HG03460 (cell line): ENCODE measurements around the gene ABT1.
"Not testable (repeated sequence)": the region's sequence is repeated elsewhere in the genome, so short reads cannot be mapped to it uniquely, and the experiment has no call there.

Experiments used
- ATAC-seq: cut with Tn5 transposase; IDR thresholded peaks from one replicate; pipeline ENCODE4 v1.9.1; 2021; ENCODE audit not compliant: unreplicated experiment

The ABT1 gene

DNA sequence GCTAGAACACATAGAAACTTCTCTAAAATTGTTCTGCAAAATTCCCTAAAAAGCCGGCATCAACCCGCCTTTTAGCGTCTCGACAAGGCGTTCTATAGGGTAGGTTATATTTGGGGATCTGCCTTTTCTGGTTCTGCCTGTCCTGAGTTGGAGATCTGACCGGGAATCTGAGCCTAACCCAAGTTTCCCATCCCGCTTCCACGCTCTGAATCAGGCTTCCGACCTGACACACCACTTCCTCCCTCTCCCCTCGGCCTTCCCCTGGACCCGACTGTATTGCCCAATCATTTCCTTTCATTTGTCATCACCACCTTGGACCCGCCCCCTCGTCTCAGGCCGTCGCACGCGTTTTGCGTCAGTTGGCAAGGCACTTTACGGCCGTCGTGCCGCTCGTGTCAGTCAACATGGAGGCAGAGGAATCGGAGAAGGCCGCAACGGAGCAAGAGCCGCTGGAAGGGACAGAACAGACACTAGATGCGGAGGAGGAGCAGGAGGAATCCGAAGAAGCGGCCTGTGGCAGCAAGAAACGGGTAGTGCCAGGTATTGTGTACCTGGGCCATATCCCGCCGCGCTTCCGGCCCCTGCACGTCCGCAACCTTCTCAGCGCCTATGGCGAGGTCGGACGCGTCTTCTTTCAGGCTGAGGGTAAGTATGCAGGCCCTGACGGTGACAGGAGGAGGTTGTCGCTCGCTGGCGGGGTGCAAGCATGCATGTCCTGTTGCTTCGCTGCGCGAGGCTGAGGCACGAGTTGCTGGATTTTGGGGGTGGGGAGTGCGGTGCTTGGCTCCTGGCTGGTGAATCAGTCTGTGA lies at the start of gene ABT1:
Gene ABT1 (plus strand): TSS at position 375 of the 810 bp plus-strand sequence. CDS start 30 bp downstream, at position 405.
- peak; percentile 71 for ATAC-seq

DNA sequence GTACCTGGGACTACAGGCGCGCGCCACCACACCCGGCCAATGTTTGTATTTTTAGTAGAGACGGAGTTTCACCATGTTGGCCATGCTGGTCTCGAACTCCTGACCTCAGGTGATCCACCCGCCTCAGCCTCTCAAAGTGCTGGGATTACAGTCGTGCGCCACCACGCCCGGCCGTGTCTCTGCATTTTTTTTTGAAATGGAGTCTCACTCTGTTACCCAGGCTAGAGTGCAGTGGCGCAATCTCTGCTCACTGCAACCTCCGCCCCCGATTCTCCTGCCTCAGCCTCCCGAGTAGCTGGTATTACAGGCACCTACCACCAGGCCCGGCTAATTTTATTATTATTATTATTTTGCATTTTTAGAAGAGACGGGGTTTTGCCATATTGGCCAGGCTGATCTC lies 49.4 kb upstream of the ABT1 start:
- not testable (repeated sequence) for ATAC-seq

DNA sequence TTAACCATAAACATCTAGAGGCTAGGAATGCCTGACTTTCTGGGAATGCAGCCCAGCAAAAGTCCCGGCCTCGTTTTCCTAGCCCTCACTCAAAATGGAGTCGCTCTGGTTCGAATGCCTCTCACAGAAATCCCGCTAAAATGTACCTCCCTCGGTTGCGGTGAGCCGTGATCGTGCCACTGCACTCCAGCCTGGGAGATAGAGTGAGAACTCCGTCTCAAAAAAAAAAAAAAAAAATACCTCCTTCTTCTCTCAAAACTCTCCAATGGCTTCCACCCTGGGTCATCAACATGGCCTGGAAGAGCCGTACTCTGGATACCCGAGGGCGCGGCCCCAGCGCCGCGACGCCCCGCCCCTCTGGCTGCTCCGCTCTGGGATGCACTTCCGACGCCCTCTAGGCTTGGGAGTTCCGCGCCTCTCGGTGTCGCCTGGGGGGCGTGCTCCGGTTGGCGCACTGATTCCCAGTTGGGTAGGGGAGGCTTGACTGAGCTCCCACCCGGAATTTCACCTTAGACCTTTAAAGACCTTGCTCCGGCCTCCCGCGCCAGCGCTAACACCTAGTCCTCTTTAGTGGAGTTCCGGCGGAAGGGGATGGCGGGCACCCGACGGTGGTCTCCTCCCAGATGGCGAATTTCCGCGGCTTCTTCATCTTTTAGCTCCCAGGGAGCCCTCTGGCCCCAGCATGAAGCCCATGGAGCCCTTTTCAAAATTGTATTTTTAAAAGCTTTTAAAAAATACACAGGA lies 46.3 kb upstream of the ABT1 start:
- no peak for ATAC-seq

DNA sequence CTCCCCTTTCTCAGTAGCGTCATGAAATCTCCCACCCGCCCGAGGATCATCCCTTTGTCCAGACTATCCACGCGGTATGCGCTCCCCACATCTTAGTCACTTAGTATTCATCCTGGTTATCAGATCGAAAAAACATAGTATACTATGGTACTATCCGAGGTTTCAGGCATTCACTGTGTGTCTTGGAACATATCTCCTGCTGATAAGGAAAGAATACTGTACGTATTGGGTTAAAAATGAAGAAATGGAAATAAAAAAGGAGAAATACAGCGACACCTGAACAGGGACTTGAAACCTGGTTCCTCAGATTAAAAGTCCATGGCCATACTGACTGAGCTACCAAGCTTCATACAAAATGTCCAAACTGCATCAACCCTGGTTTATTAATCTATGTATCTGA lies 44.5 kb upstream of the ABT1 start:
- ATAC-seq = no peak

DNA sequence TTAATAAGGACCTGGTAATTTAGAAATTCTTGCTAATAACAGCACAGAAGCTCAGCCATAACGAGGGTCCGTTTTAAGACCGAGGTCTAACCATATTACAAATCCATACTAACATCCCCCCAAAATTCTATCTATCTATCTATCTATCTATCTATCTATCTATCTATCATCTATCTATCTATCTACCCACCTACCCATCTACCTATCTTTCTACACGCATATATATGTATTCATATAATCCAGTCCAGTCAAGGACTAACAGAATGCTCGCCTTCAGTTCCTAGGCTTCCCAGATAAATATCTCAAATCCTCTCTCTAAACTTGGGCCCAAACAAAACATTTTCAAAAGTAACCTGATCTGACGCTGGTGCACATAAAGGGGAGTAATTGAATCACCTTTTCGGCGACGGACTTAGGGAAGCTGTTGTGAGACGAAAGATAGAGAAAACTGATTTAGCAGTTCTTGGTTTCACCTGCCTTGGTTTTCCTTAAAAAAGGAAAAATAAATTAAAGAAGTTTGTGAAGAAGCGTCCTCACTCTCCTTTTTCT lies 44.0 kb upstream of the ABT1 start:
- ATAC-seq = no peak

DNA sequence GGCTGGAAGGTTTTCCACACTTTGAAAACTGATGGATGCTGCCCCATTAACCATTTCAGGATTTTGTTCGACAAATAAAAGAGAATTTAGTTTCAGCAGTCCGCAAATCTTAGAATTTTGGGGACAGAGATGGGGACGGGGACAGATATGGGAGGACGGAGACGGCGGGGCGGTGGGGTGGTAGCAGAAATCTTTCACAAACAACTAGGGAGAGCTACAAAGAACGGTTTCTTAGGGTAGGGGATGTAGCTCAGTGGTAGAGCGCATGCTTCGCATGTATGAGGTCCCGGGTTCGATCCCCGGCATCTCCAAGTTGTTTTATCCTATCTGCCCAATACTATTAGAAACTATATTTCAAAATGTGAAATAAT lies 43.5 kb upstream of the ABT1 start:
- peak; percentile 39 for ATAC-seq

DNA sequence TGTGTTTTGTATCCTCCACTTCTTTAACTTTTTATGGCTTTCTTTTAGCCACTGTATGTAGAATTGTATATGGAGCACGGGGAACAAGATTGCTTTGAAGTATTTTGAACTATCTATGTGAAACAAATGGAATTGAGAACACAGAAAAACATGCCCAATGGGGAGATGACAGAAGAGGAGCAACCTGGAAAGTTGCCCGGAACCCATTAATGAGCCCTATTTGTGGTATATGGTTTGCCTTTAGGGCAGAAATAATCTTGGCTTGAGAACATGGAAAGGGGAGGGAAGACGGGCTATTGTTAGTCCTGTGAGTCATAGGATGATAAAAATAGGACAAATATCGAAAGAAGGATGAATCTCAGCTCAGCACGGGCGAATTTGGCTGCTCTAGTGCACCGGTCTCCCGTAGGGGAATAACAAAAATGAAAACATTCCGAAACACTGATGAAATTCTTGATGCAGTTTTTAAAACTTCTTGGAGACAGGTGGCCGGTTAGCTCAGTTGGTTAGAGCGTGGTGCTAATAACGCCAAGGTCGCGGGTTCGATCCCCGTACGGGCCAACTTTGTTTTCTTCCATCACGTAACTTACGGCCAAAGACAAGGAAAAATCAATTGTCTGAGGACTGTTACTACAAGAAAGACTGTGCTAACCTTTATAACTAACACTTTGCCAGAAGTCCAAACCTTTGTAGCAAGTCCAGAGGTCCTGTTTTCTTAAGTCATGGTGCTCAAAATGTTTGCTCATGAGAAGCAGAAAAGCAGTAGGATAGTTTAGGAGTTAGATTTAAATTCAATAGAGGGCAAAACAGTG lies 42.9 kb upstream of the ABT1 start:
- ATAC-seq = peak; percentile 37

DNA sequence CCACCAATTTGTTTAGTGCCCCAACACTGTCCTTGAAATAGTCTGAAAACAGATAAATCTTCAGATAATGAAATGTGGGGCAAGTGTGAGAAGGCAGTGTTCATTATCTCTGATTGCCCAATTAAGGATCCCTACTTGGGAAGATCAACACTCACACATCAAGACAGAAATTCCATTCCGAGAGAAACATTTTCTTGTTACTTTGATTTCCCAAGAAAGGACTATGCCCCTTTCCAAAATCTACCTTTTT lies 42.4 kb upstream of the ABT1 start:
- ATAC-seq = no peak

DNA sequence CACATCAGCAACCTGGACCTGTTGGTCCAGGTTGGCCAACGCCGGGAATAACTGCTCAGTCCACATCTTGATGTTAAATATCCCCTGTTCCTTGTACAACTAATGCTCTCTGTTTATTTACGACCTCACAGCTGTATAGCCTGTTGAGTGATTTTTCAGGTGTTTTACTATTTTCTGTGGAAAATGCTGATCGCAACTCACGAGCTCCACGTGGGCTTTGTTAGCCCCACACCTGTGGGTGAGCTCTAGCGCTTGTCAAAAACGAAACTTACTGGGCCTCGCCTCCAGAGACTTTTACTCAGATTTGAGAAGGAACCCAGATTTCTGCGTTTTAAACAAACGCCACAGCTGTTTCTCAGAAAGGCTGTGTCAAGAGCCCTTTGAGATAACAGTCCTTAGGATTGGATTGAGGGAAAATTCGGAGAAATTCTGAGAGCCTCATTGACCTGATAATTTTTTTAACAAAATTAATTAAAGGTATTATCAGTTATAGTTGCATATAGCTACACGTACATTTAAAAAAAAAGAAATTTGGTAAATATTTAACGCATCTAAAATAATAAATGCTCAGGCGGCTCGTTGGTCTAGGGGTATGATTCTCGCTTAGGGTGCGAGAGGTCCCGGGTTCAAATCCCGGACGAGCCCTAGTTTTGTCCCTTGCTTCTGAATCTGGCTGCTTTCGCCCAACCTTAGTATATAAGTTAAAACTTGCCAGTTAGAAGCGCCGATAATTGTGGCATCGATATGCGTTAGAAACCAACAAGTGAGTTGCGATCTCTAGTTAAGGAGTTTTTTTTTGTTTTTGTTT lies 41.9 kb upstream of the ABT1 start:
- ATAC-seq = peak; percentile 36

DNA sequence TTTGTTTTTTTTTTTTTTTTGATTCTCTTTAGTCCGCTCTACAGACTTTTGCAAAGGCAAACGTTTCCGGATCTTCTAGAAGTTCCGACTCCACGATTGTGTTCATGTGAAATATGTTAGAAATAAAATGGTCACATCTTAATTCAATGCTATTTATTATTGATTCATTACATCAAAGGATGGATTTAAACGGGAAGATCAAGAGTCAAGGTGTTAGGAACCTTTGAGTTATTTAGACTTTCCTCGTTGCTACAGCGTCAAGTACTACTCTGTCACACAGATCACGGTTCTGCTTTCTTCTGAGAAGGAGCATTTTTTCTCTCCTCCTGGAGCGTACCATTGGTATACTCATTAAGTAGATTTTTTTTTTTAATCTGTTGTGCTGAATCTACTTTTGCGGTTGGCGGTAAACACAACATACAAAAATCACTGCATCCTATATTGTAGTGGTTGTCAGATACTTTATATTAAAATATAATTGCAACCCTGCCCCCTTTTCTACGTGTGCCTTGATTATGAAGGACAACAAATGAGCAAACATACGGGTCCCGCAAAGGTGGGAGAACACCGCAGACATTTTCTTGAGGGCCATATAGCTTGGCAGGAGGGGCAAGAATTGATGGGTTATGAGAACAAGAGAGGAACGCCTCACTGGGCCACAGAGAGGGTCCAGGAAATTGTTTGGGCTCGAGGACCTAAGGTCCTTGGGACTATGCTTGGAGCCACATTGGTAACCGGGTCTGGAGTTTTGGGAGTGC lies 41.1 kb upstream of the ABT1 start:
- ATAC-seq = no peak

DNA sequence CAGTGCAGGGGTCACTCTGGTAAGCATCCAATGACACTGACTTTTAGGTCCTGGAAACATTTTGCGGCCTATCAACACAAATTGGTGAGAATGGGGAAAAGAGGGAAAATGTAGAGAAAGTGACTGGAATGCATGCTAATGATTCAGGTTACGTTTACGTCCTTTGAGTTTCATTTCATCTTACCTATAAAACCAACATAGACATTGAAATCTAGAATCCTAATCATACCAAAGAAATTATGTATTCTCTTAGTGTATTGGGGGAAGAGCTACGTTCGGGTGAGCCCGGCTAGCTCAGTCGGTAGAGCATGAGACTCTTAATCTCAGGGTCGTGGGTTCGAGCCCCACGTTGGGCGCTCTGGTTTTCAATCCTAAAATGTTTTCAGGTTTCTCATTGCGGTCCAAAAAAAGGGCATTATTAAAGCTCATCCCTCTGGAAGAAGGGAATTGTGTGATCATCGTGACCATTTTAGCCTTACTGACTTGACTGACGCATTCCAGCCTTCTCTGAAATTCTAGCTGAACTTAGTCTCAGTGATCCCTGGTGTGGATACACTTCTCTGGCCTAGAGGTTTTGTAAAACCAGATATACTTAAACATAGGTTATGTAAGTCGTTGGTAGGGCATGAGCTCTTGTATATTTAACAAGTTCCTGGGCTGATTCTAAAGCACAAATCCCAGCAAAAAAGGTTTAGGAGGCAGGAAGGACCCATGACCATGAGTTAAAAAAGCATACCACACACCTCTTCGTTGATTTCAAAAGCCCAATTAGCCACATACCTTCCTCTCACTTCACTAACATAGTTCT lies 40.3 kb upstream of the ABT1 start:
- no peak for ATAC-seq

DNA sequence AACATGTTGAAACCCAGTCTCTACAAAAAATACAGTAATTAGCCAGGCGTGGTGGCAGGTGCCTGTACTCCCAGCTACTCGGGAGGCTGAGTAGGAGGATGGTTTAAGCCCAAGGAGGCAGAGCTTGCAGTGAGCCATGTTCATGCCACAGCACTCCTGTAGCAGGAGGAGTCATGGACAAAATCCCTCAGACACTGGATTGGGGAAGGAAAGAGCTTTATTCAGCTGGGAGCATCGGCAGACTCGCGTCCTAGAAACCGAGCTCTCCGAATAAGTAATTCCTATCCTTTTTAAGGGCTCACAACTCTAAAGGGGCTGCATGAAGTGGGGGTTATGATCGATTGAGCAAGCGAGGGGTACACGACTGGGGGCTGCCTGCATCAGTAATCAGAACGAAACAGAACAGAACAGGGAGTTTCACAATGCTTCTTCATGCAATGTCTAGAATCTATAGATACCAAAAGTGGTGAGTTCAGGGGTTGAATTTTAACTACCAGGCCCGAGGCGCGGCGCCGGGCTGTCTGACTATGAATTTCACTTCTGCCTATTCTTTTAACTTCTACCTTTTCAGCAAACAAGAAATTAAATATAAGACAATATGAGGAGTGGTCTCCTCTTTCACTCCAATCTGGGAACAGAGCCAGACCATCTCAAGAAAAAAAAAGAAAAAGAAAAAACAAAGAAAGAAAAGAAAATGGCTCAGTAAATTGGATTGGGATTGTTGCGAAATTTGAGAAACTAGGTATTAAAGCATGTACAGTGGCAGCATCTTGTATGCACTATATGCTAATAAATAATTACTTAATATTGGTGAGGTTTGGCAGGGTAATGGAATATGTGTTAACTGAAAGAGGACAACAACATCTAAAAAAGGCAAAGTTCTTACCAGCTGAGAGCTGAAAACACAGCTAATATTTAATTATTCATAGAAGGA lies 35.0 kb upstream of the ABT1 start:
- peak; percentile 60 for ATAC-seq

DNA sequence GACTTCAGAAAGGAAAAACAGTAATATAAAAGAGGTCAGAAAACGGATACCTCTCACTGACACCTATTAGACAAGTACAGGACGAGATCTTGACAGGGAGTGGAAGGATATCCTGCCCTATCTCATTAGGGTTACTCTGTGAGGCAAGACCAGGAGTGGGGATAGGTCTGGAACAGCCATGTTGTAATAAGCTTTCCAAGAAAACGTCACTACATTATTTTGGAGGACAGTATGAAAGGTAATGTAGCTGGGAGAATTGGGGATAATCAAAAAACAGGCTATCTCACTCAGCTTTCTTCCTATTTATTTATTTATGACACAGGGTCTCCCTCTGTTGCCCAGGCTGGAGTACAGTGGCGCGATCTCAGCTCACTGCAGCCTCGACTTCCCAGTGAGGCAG lies 33.3 kb upstream of the ABT1 start:
- no peak for ATAC-seq

DNA sequence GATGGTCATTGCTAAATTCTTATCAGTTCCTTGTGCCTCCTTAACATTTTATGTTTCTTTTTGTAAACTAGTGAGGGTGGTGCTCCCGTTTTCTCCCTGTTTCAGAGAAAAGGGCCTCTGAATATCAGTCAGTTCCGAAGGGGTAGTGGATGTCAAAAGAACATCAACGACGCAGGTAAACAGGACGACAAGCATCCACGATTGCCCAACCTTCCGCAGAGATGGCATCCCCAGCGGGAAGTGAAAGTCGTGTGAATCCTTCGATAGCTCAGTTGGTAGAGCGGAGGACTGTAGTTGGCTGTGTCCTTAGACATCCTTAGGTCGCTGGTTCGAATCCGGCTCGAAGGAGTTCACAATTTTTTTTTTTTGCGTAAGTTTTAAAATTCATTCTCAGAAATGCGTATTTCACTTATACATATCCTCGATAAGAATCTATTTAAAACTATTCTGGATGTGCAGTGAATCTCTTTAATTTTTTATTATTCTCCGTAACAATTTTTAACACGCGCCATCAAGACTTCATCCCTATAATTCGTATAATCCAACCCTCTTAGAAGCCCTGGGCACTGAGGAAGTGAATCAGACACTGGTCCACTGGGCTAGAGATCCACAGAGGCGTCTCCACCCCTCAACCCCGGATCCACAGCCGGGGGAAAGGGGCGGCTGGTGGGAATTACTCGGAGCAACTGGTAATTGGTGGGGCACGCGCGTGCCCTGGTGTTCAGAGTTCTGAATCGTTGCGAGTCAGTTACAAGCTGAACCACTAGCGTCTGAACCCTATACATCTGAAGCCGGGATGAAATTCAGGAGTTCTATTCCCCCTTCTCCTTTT lies 27.9 kb upstream of the ABT1 start:
- peak; percentile 69 for ATAC-seq

DNA sequence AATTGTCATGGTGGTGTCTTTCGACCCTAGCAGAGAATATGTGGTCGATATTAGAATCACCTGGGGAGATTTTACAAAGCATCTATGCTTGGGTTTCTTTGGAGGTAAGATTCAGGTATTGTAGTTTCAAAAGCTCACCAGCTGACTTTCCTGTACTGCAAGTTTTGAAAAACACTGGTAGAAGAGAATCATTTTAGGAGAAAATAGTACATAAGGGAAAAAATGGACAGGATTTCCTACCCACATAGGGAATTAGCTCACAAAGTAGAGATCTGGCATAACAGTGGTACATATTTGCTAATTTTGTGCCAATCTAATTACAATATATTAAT lies 27.4 kb upstream of the ABT1 start:
- no peak for ATAC-seq

DNA sequence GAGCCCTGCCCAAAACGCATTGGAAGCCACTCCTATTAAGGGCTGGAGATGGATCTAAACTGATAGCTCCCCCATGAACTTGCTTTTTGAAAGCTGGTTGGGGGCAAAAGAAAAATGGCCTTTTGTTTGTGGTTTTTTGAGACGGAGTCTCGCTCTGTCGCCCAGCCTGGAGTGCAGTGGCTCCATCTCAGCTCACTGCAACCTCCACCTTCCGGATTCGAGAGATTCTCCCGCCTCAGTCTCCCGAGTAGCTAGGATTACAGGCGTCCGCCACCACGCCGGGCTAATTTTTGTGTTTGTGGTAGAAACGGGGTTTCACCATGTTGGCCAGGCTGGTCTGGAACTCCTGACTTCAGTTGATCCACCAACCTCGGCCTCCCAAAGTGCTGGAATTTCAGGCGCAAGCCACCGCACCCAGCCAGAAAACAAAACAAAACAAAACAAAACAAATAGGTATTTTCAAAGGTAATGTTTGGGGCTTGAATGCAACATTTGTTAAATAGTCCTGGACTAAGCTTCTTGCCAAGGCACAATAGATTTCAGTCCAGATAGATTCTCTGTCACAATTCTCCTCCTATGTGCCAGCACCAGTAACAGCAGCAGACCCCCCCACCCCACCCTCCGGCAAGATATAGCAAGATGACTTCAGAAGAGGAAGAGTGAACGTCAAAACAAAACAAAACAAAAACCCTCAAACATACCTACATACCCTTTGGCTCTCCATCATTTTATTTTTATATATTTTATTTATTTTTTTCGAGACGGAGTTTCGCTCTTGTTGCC lies 26.5 kb upstream of the ABT1 start:
- no peak for ATAC-seq
